Liver (tissue), 3 donors: Measurements from ENCODE around the gene CDC23.

ENCODE experiments used
- ATF3 ChIP-seq: IDR thresholded peaks from 2 replicates; pipeline ENCODE4 v1.6.1; 2016; ENCODE audit warnings: antibody characterized with exemption
- CTCF ChIP-seq: fragments of 150-350 bp; IDR thresholded peaks from 2 replicates; pipeline ENCODE4 v1.5.1; 2017; ENCODE audit warnings: improper control_type of control experiment, low read depth, low read length; ENCODE audit not compliant: missing input control
- FOXA1 ChIP-seq: IDR thresholded peaks from 2 replicates; pipeline ENCODE4 v1.6.1; 2016; ENCODE audit warnings: antibody characterized with exemption
- JUND ChIP-seq, 2 donors: IDR thresholded peaks; 2 replicates each; pipeline ENCODE4 v1.6.1; 2016; ENCODE audit warnings: antibody characterized with exemption in 2 of 2
- NR2F2 ChIP-seq: IDR thresholded peaks from 2 replicates; pipeline ENCODE4 v1.6.1; 2016; ENCODE audit warnings: antibody characterized with exemption
- REST ChIP-seq: IDR thresholded peaks from 2 replicates; pipeline ENCODE4 v1.6.1; 2016; ENCODE audit warnings: antibody characterized with exemption, mild to moderate bottlenecking
- TAF1 ChIP-seq: conservative IDR thresholded peaks from 2 replicates; pipeline ENCODE4 v1.6.1; 2016; ENCODE audit warnings: antibody characterized with exemption, mild to moderate bottlenecking
- donor health status: healthy.
- donor health status: healthy.

- TF ChIP-seq TAF1 (no peak), CTCF (no peak), REST (no peak), JUND (IDR thresholded peaks at IDR 0.05) (no peak), NR2F2 (no peak), FOXA1 (no peak), ATF3 (no peak)
Observed at GRCh38 chr5:138149530-138149929, 63.6 kb downstream of the CDC23 start.
